Right lobe of liver (tissue), 6 donors: ENCODE measurements around the gene ARIH2. TPM values are rescaled to one million over a fixed set of nuclear protein-coding genes. Genes with fewer than 3 reads are reported as not detected.

Source experiments
- ATAC-seq, 4 donors: fragments of 200-7000 bp; cut with Tn5 transposase; one replicate each; pipeline ENCODE4 v1.9.1; 2020; ENCODE audit warnings: mild to moderate bottlenecking in 4 of 4, moderate library complexity in 4 of 4
- DNase-seq, 3 donors: peaks; one replicate each; pipeline ENCODE4 v3.0.0-alpha.2; 2020
- H3K27ac ChIP-seq, 3 donors: fragments of 200-600 bp; one replicate each; pipeline ENCODE4 v1.8.0; 2022
- H3K27me3 ChIP-seq, 2 donors: fragments of 200-600 bp; one replicate each; pipeline ENCODE4 v1.8.0; 2022
- H3K36me3 ChIP-seq, 4 donors: fragments of 200-600 bp; sonication (generic) in 1 of 4; one replicate each; pipeline versions ENCODE4 v1.5.1 to v1.8.0; 2017 to 2022; ENCODE audit warnings: control low read depth in 1 of 4
- H3K4me1 ChIP-seq, 4 donors: fragments of 200-600 bp; sonication (generic) in 1 of 4; one replicate each; pipeline versions ENCODE4 v1.5.1 to v1.8.0; 2017 to 2022; ENCODE audit warnings: control low read depth in 1 of 4
- H3K4me3 ChIP-seq, 3 donors: fragments of 200-600 bp; one replicate each; pipeline ENCODE4 v1.8.0; 2022
- H3K9me3 ChIP-seq, 4 donors: fragments of 200-600 bp; sonication (generic) in 1 of 4; one replicate each; pipeline versions ENCODE4 v1.5.1 to v1.8.0; 2017 to 2022; ENCODE audit warnings: control low read depth in 1 of 4
- CTCF ChIP-seq, 4 donors: fragments of 200-600 bp in 3 of 4; fragments of 450-650 bp in 1 of 4; IDR thresholded peaks; one replicate each; pipeline versions ENCODE4 v1.5.1 to v1.8.0; 2016 to 2022; ENCODE audit warnings: antibody characterized with exemption in 4 of 4, mild to moderate bottlenecking in 2 of 4
- POLR2A ChIP-seq: fragments of 450-650 bp; IDR thresholded peaks from one replicate; pipeline ENCODE4 v1.6.1; 2017; ENCODE audit warnings: antibody characterized with exemption, mild to moderate bottlenecking
- WGBS: methylation state at CpG from one replicate; pipeline ENCODE4 v1.1.6; 2018; ENCODE audit warnings: low coverage, low lambda C conversion rate; ENCODE audit not compliant: insufficient coverage; ENCODE audit errors: missing lambda C conversion rate; 5-methylcytosine and 5-hydroxymethylcytosine counted together
- intact Hi-C, 2 donors: fragments of 100-400 bp; cut with DNase I; formaldehyde crosslinking; loops; one replicate each; pipeline versions ENCODE4 v1.11.2 to v1.14.1; 2022
- total RNA-seq, 6 experiments: library from RNA; depleted of rRNA in 2 of 6; stranded (reverse); fragments of >200 nt in 2 of 6; fragmentation: NEBNext Ultra II Directional in 3 of 6; extraction: Animal tissue kit (Norgen Biotek cat#: 25700) in 3 of 6; gene quantifications; one replicate each; pipeline versions ENCODE4 v1.1.0 to v1.2.4, GENCODE V29; 2016 to 2023
- donor health status: DM: no; HTN: yes; CAD: no.
- donor health status: DM: no; HTN: no; CAD: no.
- donor health status: DM: no; HTN: no; CAD: no.
- donor health status: DM: no; HTN: yes; CAD: no.
- donor health status: DM: no; HTN: yes; CAD: no.

Gene ARIH2
- total RNA-seq, 6 experiments from 2014 or later: 34.4 to 44.9 (median 38.2) TPM

- TF ChIP-seq CTCF (IDR thresholded peaks at IDR 0.05): no peak
- no peak for TF ChIP-seq POLR2A
- no peak for ATAC-seq
- Histone ChIP-seq H3K4me1 (peaks cover 0 to 29% (median 11%) of the 10 kb centered on the region in 4 donors), H3K9me3 (no peaks in the 10 kb centered on the region), H3K27me3 (no peaks in the 10 kb centered on the region), H3K4me3 (no peak overlapping the region), H3K27ac (peak overlapping the region in 1 of 3 donors; percentile 57), H3K36me3 (no peaks in the 10 kb centered on the region)
- 100% methylated on average over 2 of the region's 3 CpGs for WGBS
- no peak for DNase-seq
- intact Hi-C loops: no loop called here
Measured at GRCh38 chr3:49005303-49005680, 86.7 kb downstream of the ARIH2 start.

GRCh38 chr3:49005998-49006397 is 87.4 kb downstream of the ARIH2 start:
- Histone ChIP-seq H3K9me3 (no peaks in the 10 kb centered on the region), H3K27ac (peak overlapping the region in 1 of 3 donors; percentile 83), H3K4me1 (peaks cover 0 to 29% (median 11%) of the 10 kb centered on the region in 4 donors), H3K27me3 (no peaks in the 10 kb centered on the region), H3K36me3 (no peaks in the 10 kb centered on the region), H3K4me3 (peak overlapping the region; percentile 65 to 94 (median 77))
- 71% methylated on average over 1 of the region's 5 CpGs for WGBS
- ATAC-seq (no peak), DNase-seq (no peak)
- intact Hi-C loops: no loop called here
- no peak for TF ChIP-seq CTCF (IDR thresholded peaks at IDR 0.05)

- peak overlapping the region; percentile 83 to 91 (median 86) for H3K27ac ChIP-seq
- peaks cover 0 to 29% (median 11%) of the 10 kb centered on the region in 4 donors for H3K4me1 ChIP-seq
- H3K36me3 ChIP-seq: peaks cover 0 to under 1% (median 0%) of the 10 kb centered on the region in 4 donors
- WGBS: no CpG with 5 or more reads among the region's 32 CpGs
- no peaks in the 10 kb centered on the region for H3K27me3 ChIP-seq
- intact Hi-C loops: no loop called here
- ATAC-seq (peak in 3 of 4 donors; percentile 0 to 4 (median 1)), DNase-seq (no peak)
- TF ChIP-seq POLR2A (no peak), CTCF (IDR thresholded peaks at IDR 0.05) (no peak)
- no peaks in the 10 kb centered on the region for H3K9me3 ChIP-seq
- H3K4me3 ChIP-seq: peak overlapping the region; percentile 65 to 94 (median 77)
Measured at GRCh38 chr3:49006408-49007067, 87.9 kb downstream of the ARIH2 start.

- H3K4me1 ChIP-seq: peaks cover 0 to 29% (median 11%) of the 10 kb centered on the region in 4 donors
- H3K27ac ChIP-seq: peak within 1 kb of the TSS; percentile 83 to 91 (median 86)
- peak; percentile 84 to 94 (median 94) for ATAC-seq
- peak within 1 kb of the TSS; percentile 65 to 94 (median 77) for H3K4me3 ChIP-seq
- WGBS: 5% methylated on average over 12 of the region's 65 CpGs
- H3K9me3 ChIP-seq: no peaks in the 10 kb centered on the region
- H3K36me3 ChIP-seq: peaks cover 0 to 7% (median 0%) of the 10 kb centered on the region in 4 donors
- peak; percentile 52 for TF ChIP-seq POLR2A
- TF ChIP-seq CTCF (IDR thresholded peaks at IDR 0.05): peak; percentile 46 to 56 (median 50)
- intact Hi-C loops: no loop called here
- no peaks in the 10 kb centered on the region for H3K27me3 ChIP-seq
- peak; percentile 98 for DNase-seq
Measured at GRCh38 chr3:49007068-49007770, 88.6 kb downstream of the ARIH2 start, which contains the start of gene WDR6. Gene WDR6 (plus strand): TSS chr3:49007391. CDS start chr3:49007432, 41 bp downstream.
